Kidney epithelial cell (primary cell): ENCODE results near the gene ADCY10. TPM values are rescaled to one million over a fixed set of nuclear protein-coding genes. Genes with fewer than 3 reads are reported as not detected.

Experiments used
- DNase-seq: peaks from one replicate; pipeline ENCODE4 v3.0.0-alpha.2; 2010; ENCODE audit warnings: low read depth
- H3K27me3 ChIP-seq: 2 replicates; pipeline ENCODE4 v1.6.0; 2011; ENCODE audit warnings: low read length; ENCODE audit not compliant: control insufficient read depth, insufficient read depth
- H3K36me3 ChIP-seq: 2 replicates; pipeline ENCODE4 v1.5.1; 2011; ENCODE audit warnings: low read length; ENCODE audit not compliant: control insufficient read depth, insufficient read depth
- H3K4me3 ChIP-seq: 2 replicates; pipeline ENCODE4 v1.5.1; 2011; ENCODE audit warnings: low read depth, mild to moderate bottlenecking, control low read depth, low read length
- total RNA-seq: library from RNA; depleted of rRNA; stranded (reverse); fragments of >200 nt; gene quantifications from 2 replicates; pipeline ENCODE4 v1.2.3, GENCODE V29; 2015
- TF ChIP-seq, protein P1 (sequence below): IDR thresholded peaks from 2 replicates; pipeline ENCODE4 v1.5.1; 2011; ENCODE audit warnings: mild to moderate bottlenecking, moderate library complexity, low read length, control low read depth, inconsistent platforms; ENCODE audit not compliant: insufficient read depth, poor library complexity, severe bottlenecking

ADCY10 gene
- total RNA-seq, 1 donor from 2014 or later: not detected

GRCh38 chr1:167912294-167912693 lies 1.6 kb downstream of the ADCY10 start:
- no peaks in the 10 kb centered on the region for H3K36me3 ChIP-seq
- no peaks in the 10 kb centered on the region for H3K27me3 ChIP-seq
- TF ChIP-seq, protein P1, sequence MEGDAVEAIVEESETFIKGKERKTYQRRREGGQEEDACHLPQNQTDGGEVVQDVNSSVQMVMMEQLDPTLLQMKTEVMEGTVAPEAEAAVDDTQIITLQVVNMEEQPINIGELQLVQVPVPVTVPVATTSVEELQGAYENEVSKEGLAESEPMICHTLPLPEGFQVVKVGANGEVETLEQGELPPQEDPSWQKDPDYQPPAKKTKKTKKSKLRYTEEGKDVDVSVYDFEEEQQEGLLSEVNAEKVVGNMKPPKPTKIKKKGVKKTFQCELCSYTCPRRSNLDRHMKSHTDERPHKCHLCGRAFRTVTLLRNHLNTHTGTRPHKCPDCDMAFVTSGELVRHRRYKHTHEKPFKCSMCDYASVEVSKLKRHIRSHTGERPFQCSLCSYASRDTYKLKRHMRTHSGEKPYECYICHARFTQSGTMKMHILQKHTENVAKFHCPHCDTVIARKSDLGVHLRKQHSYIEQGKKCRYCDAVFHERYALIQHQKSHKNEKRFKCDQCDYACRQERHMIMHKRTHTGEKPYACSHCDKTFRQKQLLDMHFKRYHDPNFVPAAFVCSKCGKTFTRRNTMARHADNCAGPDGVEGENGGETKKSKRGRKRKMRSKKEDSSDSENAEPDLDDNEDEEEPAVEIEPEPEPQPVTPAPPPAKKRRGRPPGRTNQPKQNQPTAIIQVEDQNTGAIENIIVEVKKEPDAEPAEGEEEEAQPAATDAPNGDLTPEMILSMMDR: no peak
- no peak overlapping the region for H3K4me3 ChIP-seq
- no peak for DNase-seq

DNA sequence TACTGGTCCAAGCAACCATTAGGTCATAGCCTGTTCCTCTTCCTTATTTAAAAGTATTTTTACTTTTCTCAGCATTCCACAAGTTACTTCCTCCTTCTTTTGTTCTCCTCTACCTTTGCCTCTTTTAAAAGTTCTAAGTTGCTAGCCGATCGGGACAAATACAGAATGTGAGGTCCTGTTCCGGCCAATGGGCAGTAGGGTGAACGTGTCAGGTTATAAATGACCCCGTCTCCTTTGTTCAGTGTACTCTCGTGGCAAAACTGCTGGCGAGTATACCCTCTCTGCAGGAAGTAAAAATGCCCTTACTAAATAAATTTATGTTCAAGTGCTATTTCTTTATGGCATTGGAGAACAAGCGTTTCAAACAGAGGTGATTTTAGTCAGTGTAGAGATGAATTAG lies 2.5 kb downstream of the ADCY10 start:
- H3K27me3 ChIP-seq: no peaks in the 10 kb centered on the region
- no peaks in the 10 kb centered on the region for H3K36me3 ChIP-seq
- TF ChIP-seq, protein P1: no peak
- no peak for DNase-seq
- H3K4me3 ChIP-seq: no peak overlapping the region

DNA sequence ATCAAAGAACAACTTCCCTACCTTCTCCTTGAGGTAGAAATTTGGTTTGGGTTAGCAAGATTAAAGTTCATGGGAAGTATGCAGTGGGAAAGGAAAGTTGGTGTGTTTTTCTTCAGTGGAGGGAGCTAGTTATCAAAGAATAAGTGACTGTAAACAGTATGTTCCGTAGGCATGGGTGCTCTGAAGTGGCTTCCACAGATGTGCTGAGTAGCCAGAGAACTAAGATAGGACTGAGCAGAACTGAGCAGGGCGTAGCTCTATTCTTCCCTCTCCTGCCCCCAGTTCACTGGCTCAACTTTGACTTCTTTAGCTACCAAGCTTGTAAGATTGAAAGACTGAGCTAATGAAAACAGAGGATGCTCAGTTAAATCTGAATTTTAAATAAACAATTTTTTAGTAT lies 3.4 kb downstream of the ADCY10 start:
- DNase-seq: no peak
- Histone ChIP-seq H3K27me3 (no peaks in the 10 kb centered on the region), H3K4me3 (no peak overlapping the region), H3K36me3 (no peaks in the 10 kb centered on the region)
- TF ChIP-seq, protein P1: no peak

DNA sequence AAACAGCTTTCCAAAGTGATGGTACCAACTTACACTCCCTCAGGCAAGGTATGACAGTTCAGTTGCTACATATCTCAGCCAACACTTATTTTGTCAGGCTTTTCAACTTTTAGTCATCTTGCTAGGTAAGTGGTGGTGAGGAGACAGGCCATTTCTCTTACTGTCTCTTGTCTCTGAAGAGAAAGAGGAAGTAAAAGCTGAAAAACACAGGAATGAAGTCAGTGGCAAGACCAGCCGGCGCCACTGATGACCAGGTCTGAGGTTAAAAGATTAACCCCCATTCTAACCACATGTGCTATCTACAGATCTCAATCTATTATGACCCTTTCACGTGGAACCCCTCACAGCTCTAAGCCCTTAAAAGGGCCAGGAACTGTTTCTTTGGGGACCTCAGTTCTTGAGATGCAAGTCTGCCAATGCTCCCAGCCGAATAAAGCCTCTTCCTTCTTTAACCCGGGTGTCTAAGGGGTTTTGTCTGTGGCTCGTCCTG lies 4.2 kb downstream of the ADCY10 start:
- Histone ChIP-seq H3K4me3 (no peak overlapping the region), H3K36me3 (no peaks in the 10 kb centered on the region), H3K27me3 (no peaks in the 10 kb centered on the region)
- DNase-seq: no peak
- TF ChIP-seq, protein P1: no peak

DNA sequence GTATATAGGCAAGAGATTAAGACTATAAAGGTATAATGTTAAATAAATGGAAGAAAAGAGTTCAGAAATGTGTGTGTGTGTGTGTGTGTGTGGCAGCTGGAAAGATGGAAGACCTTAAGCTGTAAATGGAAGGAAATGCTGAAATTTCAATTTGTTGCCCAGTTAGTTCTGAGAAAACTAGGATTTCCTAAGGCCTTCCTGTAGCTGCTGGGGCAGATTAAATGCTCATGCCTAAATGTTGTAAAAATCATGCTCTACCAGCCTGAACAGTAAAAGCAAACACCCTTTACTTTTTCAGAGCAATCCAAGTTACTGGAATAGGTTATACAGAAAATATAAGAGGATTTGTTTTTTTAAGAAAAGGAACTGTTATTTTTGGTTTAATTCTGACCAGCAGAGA lies 8.3 kb downstream of the ADCY10 start:
- Histone ChIP-seq H3K36me3 (no peaks in the 10 kb centered on the region), H3K4me3 (no peak overlapping the region), H3K27me3 (no peaks in the 10 kb centered on the region)
- DNase-seq: no peak
- TF ChIP-seq, protein P1: no peak

DNA sequence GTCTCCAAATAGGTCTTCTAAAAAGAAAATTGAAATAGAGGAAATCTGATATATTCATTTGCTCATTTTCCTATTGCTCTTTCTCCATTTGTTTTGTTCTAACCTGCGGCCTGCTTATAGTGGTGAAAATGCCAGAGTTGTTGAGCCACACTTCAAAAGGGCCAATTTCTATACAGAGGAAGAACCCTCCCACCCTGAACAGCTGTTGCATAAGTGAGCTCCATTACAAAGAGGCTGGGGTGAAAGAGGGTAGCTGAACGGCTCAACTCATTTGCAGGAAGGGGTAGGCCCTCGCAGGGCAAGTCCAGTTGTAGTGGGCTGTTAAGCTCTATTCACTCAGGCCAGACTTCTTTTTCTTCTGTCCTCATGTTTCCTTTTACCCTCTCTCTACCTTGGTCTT lies 8.8 kb downstream of the ADCY10 start:
- Histone ChIP-seq H3K36me3 (no peaks in the 10 kb centered on the region), H3K4me3 (no peak overlapping the region), H3K27me3 (no peaks in the 10 kb centered on the region)
- TF ChIP-seq, protein P1: no peak
- DNase-seq: no peak
